ENCODE measurements around the gene SLC47A2. TPM values are rescaled to one million over a fixed set of nuclear protein-coding genes. Genes with fewer than 3 reads are reported as not detected.

SLC47A2 gene
- total RNA-seq, 1 experiment from 2014 or later = not detected

- ChIA-PET CTCF (no interaction called here), POLR2A (interaction anchor here (1.0 kb wide), 1 partner anchor 10 kb away, joined by 4 read pairs; no protein-coding TSS in a partner anchor)
- intact Hi-C loops (cut with micrococcal nuclease; ENCODE audit: unreplicated experiment) = no loop called here
- in situ Hi-C loops (cut with HindIII; ENCODE audit: low pct_unique_long_range_greater_than_20kb, low sequenced_read_pairs) = no loop called here
- Histone ChIP-seq H3K4me3 (ENCODE audit: low read depth in 2 of 2, low read length in 2 of 2) (no peak overlapping the region), H3K4me1 (ENCODE audit: control insufficient read depth, insufficient read depth, low read length) (peaks cover 13% of the 10 kb centered on the region), H3K9me3 (ENCODE audit: control insufficient read depth, insufficient read depth, low read depth, low read length) (no peaks in the 10 kb centered on the region), H3K27ac (ENCODE audit: low read length) (no peak overlapping the region), H3K27me3 (ENCODE audit: control insufficient read depth, insufficient read depth, low read length) (no peaks in the 10 kb centered on the region), H3K36me3 (ENCODE audit: control insufficient read depth, insufficient read depth, low read length) (no peaks in the 10 kb centered on the region)
- no peak for TF ChIP-seq REST (IDR thresholded peaks at IDR 0.05; ENCODE audit: insufficient read depth in 1 of 2, low read depth in 2 of 2, low read length in 1 of 2)
- ATAC-seq = no peak
- BruUV-seq (replicated peaks) = no TSS peak
- DNase-seq (ENCODE audit: low read depth, low spot score) = no peak
These were observed 40.2 kb upstream of the SLC47A2 start for GRCh38 chr17:19756546-19756945.

- in situ Hi-C loops (cut with HindIII; ENCODE audit: low pct_unique_long_range_greater_than_20kb, low sequenced_read_pairs) (no loop called here), intact Hi-C loops (cut with micrococcal nuclease; ENCODE audit: unreplicated experiment) (no loop called here)
- ChIA-PET CTCF (no interaction called here), POLR2A (no interaction called here)
- DNase-seq (ENCODE audit: low read depth, low spot score) (no peak), ATAC-seq (no peak)
- H3K9me3 ChIP-seq (ENCODE audit: control insufficient read depth, insufficient read depth, low read depth, low read length) = no peaks in the 10 kb centered on the region
- BruUV-seq (replicated peaks) = no TSS peak
- no peak for TF ChIP-seq TCF7L2 (IDR thresholded peaks at IDR 0.05; ENCODE audit: low read depth, low read length)
- no peak for TF ChIP-seq POLR2AphosphoS5 (IDR thresholded peaks at IDR 0.05; ENCODE audit: low read depth, low read length)
- H3K36me3 ChIP-seq (ENCODE audit: control insufficient read depth, insufficient read depth, low read length) = no peaks in the 10 kb centered on the region
- no peak overlapping the region for H3K4me3 ChIP-seq (ENCODE audit: low read depth in 2 of 2, low read length in 2 of 2)
- H3K4me1 ChIP-seq (ENCODE audit: control insufficient read depth, insufficient read depth, low read length) = peaks cover 13% of the 10 kb centered on the region
- H3K27ac ChIP-seq (ENCODE audit: low read length) = no peak overlapping the region
- H3K27me3 ChIP-seq (ENCODE audit: control insufficient read depth, insufficient read depth, low read length) = no peaks in the 10 kb centered on the region
These were observed 39.6 kb upstream of the SLC47A2 start for GRCh38 chr17:19755821-19756510.

GRCh38 chr17:19755392-19755791 is 39.0 kb upstream of the SLC47A2 start:
- no peaks in the 10 kb centered on the region for H3K36me3 ChIP-seq (ENCODE audit: control insufficient read depth, insufficient read depth, low read length)
- no peak overlapping the region for H3K27ac ChIP-seq (ENCODE audit: low read length)
- no peak for ATAC-seq
- no peaks in the 10 kb centered on the region for H3K27me3 ChIP-seq (ENCODE audit: control insufficient read depth, insufficient read depth, low read length)
- H3K4me3 ChIP-seq (ENCODE audit: low read depth in 2 of 2, low read length in 2 of 2) = no peak overlapping the region
- CTCF ChIA-PET = no interaction called here
- intact Hi-C loops (cut with micrococcal nuclease; ENCODE audit: unreplicated experiment) (no loop called here), in situ Hi-C loops (cut with HindIII; ENCODE audit: low pct_unique_long_range_greater_than_20kb, low sequenced_read_pairs) (no loop called here)
- BruUV-seq (replicated peaks) = no TSS peak
- DNase-seq (ENCODE audit: low read depth, low spot score) = no peak
- no peaks in the 10 kb centered on the region for H3K9me3 ChIP-seq (ENCODE audit: control insufficient read depth, insufficient read depth, low read depth, low read length)
- peaks cover 13% of the 10 kb centered on the region for H3K4me1 ChIP-seq (ENCODE audit: control insufficient read depth, insufficient read depth, low read length)
- TF ChIP-seq SIN3A (IDR thresholded peaks at IDR 0.05; ENCODE audit: borderline replicate concordance, insufficient read depth, low read depth, low read length) (no peak), REST (IDR thresholded peaks at IDR 0.05; ENCODE audit: insufficient read depth in 1 of 2, low read depth in 2 of 2, low read length in 1 of 2) (no peak), POLR2AphosphoS5 (IDR thresholded peaks at IDR 0.05; ENCODE audit: low read depth, low read length) (no peak), TCF7L2 (IDR thresholded peaks at IDR 0.05; ENCODE audit: low read depth, low read length) (no peak), CTCF (IDR thresholded peaks at IDR 0.05) (no peak)
- POLR2A ChIA-PET = no interaction called here
